Breast epithelium (tissue), 4 donors: ENCODE data around the gene ITGA2B. TPM values are rescaled to one million over a fixed set of nuclear protein-coding genes. Genes with fewer than 3 reads are reported as not detected.

Experiments used
- DNase-seq, 2 donors: peaks; one replicate each; pipeline ENCODE4 v3.0.0-alpha.2; 2019; ENCODE audit warnings: low spot score in 2 of 2
- H3K27ac ChIP-seq, 2 donors: fragments of 200-600 bp; sonication (generic) in 1 of 2; one replicate each; pipeline ENCODE4 v1.5.1; 2016 to 2019; ENCODE audit warnings: mild to moderate bottlenecking in 1 of 2
- H3K27me3 ChIP-seq, 2 donors: fragments of 200-600 bp; sonication (generic) in 1 of 2; one replicate each; pipeline versions ENCODE4 v1.5.1 to v1.6.0; 2017 to 2019; ENCODE audit warnings: control low read depth in 1 of 2, mild to moderate bottlenecking in 1 of 2
- H3K36me3 ChIP-seq: fragments of 200-600 bp; one replicate; pipeline ENCODE4 v1.5.1; 2019
- H3K4me1 ChIP-seq, 2 donors: fragments of 200-600 bp; sonication (generic); one replicate each; pipeline ENCODE4 v1.5.1; 2016 to 2019; ENCODE audit warnings: control low read depth in 1 of 2
- H3K4me3 ChIP-seq, 3 donors: fragments of 200-600 bp; sonication (generic); 1 replicate in 2 of 3; 2 replicates in 1 of 3; pipeline ENCODE4 v1.5.1; 2016 to 2019; ENCODE audit warnings: mild to moderate bottlenecking in 3 of 3, moderate library complexity in 2 of 3
- H3K9me3 ChIP-seq, 2 donors: fragments of 200-600 bp; sonication (generic) in 1 of 2; one replicate each; pipeline ENCODE4 v1.5.1; 2016 to 2019; ENCODE audit warnings: control low read depth in 1 of 2
- POLR2A ChIP-seq: fragments of 450-650 bp; IDR thresholded peaks from one replicate; pipeline ENCODE4 v1.6.1; 2016; ENCODE audit warnings: antibody characterized with exemption, mild to moderate bottlenecking, moderate library complexity
- POLR2AphosphoS5 ChIP-seq, 3 donors: sonication (generic); formaldehyde crosslinking; IDR thresholded peaks; one replicate each; pipeline ENCODE4 v1.6.1; 2017; ENCODE audit warnings: antibody characterized with exemption in 3 of 3
- intact Hi-C: fragments of 100-400 bp; cut with DNase I; formaldehyde crosslinking; loops from one replicate; pipeline ENCODE4 v1.15.1; 2023; ENCODE audit warnings: low total_unique reads
- total RNA-seq, 3 donors: library from RNA; depleted of rRNA; stranded (reverse); fragments of >200 nt; gene quantifications; one replicate each; pipeline ENCODE4 v1.1.0, GENCODE V29; 2016
- TF ChIP-seq, protein P1 (sequence below), 3 donors: fragments of 450-650 bp; IDR thresholded peaks; one replicate each; pipeline ENCODE4 v1.5.1; 2016 to 2017; ENCODE audit warnings: antibody characterized with exemption in 3 of 3, mild to moderate bottlenecking in 3 of 3, moderate library complexity in 3 of 3

ITGA2B gene
- total RNA-seq, 3 donors from 2014 or later, result 0.66 to 1.2 (median 1.1) TPM

DNA sequence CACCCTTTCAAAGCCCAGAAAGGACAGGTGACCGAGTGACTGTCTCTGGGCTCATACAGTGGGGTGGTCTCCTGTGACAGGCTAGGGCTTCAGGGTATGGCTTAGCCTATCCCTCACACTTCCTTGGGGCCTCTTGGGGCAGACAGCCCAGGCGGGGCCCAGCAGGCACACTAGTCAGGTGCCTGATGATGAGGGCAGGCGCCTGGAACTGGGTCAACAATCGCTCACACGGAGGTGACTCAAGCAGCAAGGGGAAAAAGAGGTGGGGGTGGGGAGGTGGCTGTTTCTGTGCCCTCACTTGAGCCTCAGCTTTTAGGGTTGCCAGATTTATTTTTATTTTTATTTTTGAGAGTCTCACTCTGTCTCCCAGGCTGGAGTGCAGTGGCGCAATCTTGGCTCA, 50.7 kb downstream of the ITGA2B start:
- Histone ChIP-seq H3K27ac (no peak overlapping the region), H3K27me3 (no peaks in the 10 kb centered on the region), H3K4me3 (no peak overlapping the region), H3K4me1 (no peaks in the 10 kb centered on the region), H3K9me3 (no peaks in the 10 kb centered on the region), H3K36me3 (no peaks in the 10 kb centered on the region)
- intact Hi-C loops, result no loop called here
- TF ChIP-seq POLR2AphosphoS5 (IDR thresholded peaks at IDR 0.05) (no peak), POLR2A (no peak)
- TF ChIP-seq, protein P1, sequence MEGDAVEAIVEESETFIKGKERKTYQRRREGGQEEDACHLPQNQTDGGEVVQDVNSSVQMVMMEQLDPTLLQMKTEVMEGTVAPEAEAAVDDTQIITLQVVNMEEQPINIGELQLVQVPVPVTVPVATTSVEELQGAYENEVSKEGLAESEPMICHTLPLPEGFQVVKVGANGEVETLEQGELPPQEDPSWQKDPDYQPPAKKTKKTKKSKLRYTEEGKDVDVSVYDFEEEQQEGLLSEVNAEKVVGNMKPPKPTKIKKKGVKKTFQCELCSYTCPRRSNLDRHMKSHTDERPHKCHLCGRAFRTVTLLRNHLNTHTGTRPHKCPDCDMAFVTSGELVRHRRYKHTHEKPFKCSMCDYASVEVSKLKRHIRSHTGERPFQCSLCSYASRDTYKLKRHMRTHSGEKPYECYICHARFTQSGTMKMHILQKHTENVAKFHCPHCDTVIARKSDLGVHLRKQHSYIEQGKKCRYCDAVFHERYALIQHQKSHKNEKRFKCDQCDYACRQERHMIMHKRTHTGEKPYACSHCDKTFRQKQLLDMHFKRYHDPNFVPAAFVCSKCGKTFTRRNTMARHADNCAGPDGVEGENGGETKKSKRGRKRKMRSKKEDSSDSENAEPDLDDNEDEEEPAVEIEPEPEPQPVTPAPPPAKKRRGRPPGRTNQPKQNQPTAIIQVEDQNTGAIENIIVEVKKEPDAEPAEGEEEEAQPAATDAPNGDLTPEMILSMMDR (IDR thresholded peaks at IDR 0.05), result no peak
- DNase-seq, result no peak

DNA sequence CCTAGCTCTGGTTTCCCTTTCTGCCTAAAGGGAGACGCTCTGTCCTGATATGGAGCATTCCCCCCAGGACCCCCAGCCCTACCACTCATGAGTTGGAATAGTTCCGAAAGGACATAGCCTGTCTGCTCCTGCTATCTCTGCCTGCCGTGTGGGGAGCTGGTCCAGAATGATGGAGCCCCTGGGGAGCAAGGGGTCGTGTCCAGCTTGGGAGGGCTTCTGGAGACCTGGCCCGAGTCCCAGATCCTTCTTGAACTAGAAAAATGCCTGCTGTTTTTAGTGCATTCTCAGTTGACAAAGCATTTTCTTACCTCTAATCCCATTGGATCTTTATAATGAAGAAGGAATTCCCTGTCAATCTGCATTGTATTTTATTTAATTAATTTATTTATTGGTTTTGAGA, 53.5 kb downstream of the ITGA2B start:
- H3K36me3 ChIP-seq, result no peaks in the 10 kb centered on the region
- H3K27ac ChIP-seq, result no peak overlapping the region
- no peaks in the 10 kb centered on the region for H3K27me3 ChIP-seq
- no peaks in the 10 kb centered on the region for H3K9me3 ChIP-seq
- intact Hi-C loops, result no loop called here
- TF ChIP-seq POLR2A, result no peak
- TF ChIP-seq, protein P1 (IDR thresholded peaks at IDR 0.05), result no peak
- TF ChIP-seq POLR2AphosphoS5 (IDR thresholded peaks at IDR 0.05), result no peak
- no peak for DNase-seq
- H3K4me3 ChIP-seq, result no peak overlapping the region
- H3K4me1 ChIP-seq, result peaks cover 0 to 2% of the 10 kb centered on the region in 2 donors

DNA sequence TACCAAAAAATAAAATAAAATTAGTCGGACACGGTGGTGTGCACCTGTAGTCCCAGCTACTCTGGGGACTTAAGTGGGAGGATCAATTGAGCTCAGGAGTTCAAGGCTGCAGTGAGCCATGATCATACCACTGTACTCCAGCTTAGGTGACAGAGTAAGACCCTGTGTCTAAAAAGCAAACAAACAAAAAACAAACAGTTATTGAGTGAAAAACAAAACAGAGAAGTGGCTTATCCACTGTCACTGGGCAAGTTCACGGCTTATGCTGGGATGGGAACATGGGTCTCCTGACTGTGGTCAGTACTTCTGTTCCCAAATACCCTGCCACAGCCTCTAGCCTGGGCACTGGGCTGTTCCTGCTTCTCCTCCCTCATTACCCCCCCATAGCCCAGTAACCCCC, 53.9 kb downstream of the ITGA2B start:
- intact Hi-C loops, result no loop called here
- Histone ChIP-seq H3K27me3 (no peaks in the 10 kb centered on the region), H3K36me3 (no peaks in the 10 kb centered on the region), H3K9me3 (no peaks in the 10 kb centered on the region), H3K27ac (no peak overlapping the region), H3K4me1 (peaks cover 0 to 2% of the 10 kb centered on the region in 2 donors), H3K4me3 (no peak overlapping the region)
- no peak for DNase-seq
- TF ChIP-seq, protein P1 (IDR thresholded peaks at IDR 0.05), result no peak
- TF ChIP-seq POLR2A, result no peak
- TF ChIP-seq POLR2AphosphoS5 (IDR thresholded peaks at IDR 0.05), result no peak

DNA sequence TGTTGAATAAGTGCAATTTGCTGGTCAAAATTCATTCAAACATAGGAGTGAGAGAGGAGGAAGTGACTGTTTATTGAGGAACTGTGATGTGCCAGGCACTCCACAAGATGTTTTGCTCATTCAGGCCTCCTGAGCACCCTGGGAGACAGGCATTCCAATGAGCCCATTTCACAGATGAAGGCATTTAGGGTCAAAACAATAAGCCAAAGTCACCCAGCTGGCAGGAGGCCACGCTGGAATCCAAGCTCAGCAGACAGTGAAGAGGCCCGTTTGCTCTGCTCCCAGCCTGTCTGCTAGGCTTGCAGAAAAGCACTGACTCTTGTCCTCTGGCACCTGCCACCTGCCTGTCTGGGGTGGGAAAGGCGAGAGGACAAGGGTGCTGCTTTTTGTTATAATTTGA, 54.7 kb downstream of the ITGA2B start:
- Histone ChIP-seq H3K9me3 (no peaks in the 10 kb centered on the region), H3K36me3 (no peaks in the 10 kb centered on the region), H3K4me1 (peaks cover 0 to 2% of the 10 kb centered on the region in 2 donors), H3K4me3 (no peak overlapping the region), H3K27me3 (no peaks in the 10 kb centered on the region), H3K27ac (no peak overlapping the region)
- DNase-seq, result no peak
- intact Hi-C loops, result no loop called here
- TF ChIP-seq POLR2A (no peak), POLR2AphosphoS5 (IDR thresholded peaks at IDR 0.05) (no peak)
- TF ChIP-seq, protein P1 (IDR thresholded peaks at IDR 0.05), result no peak

DNA sequence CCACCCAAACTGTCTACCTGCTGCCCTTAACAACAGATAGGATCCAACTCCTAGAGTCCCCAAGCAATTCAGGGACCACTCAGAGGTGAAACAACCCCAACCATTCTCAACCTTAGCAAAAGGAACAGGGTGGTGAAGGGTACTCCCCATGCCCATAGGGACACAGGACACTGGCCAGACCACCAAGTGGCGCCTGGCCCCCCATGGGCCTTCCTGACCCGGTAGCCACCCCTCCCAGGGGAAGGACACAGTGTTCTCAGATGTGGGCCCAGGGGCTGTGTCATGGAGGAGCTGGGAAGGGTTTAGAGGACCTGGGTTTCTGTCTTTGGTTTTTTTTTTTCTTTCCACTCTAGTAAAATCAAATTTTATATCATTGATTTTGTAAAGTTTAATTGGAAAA, 55.1 kb downstream of the ITGA2B start:
- no peaks in the 10 kb centered on the region for H3K27me3 ChIP-seq
- no peak overlapping the region for H3K4me3 ChIP-seq
- DNase-seq, result no peak
- TF ChIP-seq POLR2AphosphoS5 (IDR thresholded peaks at IDR 0.05) (no peak), POLR2A (no peak)
- TF ChIP-seq, protein P1 (IDR thresholded peaks at IDR 0.05), result no peak
- intact Hi-C loops, result no loop called here
- no peaks in the 10 kb centered on the region for H3K36me3 ChIP-seq
- peaks cover 0 to 2% of the 10 kb centered on the region in 2 donors for H3K4me1 ChIP-seq
- no peaks in the 10 kb centered on the region for H3K9me3 ChIP-seq
- H3K27ac ChIP-seq, result no peak overlapping the region
